NOMO-1 treated with dmso at 0.1 percent for 144 hours (cell line): ENCODE data around the gene SPHKAP.
"Not testable (repeated sequence)": the region's sequence is repeated elsewhere in the genome, so short reads cannot be mapped to it uniquely, and the experiment has no call there.

Source experiments
- DNase-seq: peaks from one replicate; lab custom pipeline; 2025; ENCODE audit not compliant: unreplicated experiment; lab: John Stamatoyannopoulos, UW

Gene SPHKAP

GRCh38 chr2:228039752-228040534, 141.5 kb downstream of the SPHKAP start:
- DNase-seq: no peak

- DNase-seq: no peak
Observed at GRCh38 chr2:228038967-228039366, 142.5 kb downstream of the SPHKAP start.

- DNase-seq: no peak
Observed at GRCh38 chr2:228037915-228038314, 143.6 kb downstream of the SPHKAP start.

GRCh38 chr2:228023619-228024018, 157.9 kb downstream of the SPHKAP start:
- no peak for DNase-seq

- DNase-seq: no peak
Observed at GRCh38 chr2:228018311-228018710, 163.2 kb downstream of the SPHKAP start.

GRCh38 chr2:228017784-228018183, 163.7 kb downstream of the SPHKAP start:
- DNase-seq: no peak

GRCh38 chr2:228016402-228016801, 165.1 kb downstream of the SPHKAP start:
- DNase-seq: no peak

- DNase-seq: no peak
Observed at GRCh38 chr2:228015741-228016140, 165.7 kb downstream of the SPHKAP start.

- DNase-seq: no peak
Observed at GRCh38 chr2:227996366-227996765, 185.1 kb downstream of the SPHKAP start.

GRCh38 chr2:227990937-227991336, 190.6 kb downstream of the SPHKAP start:
- DNase-seq: no peak

GRCh38 chr2:227973241-227973640, 208.2 kb downstream of the SPHKAP start:
- no peak for DNase-seq

GRCh38 chr2:227971619-227972230, 209.8 kb downstream of the SPHKAP start:
- DNase-seq: no peak

GRCh38 chr2:227960317-227960716, 221.2 kb downstream of the SPHKAP start:
- DNase-seq: no peak

GRCh38 chr2:227942965-227943364, 238.5 kb downstream of the SPHKAP start:
- DNase-seq: no peak

GRCh38 chr2:227942021-227942420, 239.5 kb downstream of the SPHKAP start:
- DNase-seq: no peak

GRCh38 chr2:227939271-227940027, 242.0 kb downstream of the SPHKAP start:
- DNase-seq: peak; percentile 14

GRCh38 chr2:227936249-227936648, 245.2 kb downstream of the SPHKAP start:
- not testable (repeated sequence) for DNase-seq

- DNase-seq: no peak
Observed at GRCh38 chr2:227933884-227934283, 247.6 kb downstream of the SPHKAP start.

GRCh38 chr2:227932403-227932802, 249.1 kb downstream of the SPHKAP start:
- DNase-seq: no peak

- no peak for DNase-seq
Observed at GRCh38 chr2:227932001-227932400, 249.5 kb downstream of the SPHKAP start.
